ENCODE results near the gene TRAP1. TPM values are rescaled to one million over a fixed set of nuclear protein-coding genes. Genes with fewer than 3 reads are reported as not detected.

TRAP1 gene
- total RNA-seq, 4 donors from 2014 or later = 40.1 to 89.7 (median 47.7) TPM

DNA sequence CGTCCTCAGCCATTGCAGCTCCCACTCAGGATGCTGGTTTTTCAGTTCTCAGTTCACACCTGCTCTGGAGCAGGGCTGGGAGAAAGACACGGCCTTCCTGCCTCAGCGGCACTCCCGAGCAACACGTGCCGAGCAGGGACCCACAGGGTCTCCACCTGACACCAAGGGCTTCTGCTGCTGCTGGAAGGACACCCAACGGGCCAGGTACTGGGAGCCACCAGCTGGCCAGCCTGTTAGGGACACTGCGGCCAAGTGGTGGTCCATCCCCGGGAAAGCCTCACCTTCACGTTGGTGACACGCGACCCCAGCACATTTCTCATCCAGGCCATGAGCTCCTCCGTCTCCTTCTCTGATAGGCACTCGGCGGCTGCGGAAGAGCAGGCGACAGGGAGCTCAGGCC, 54.7 kb downstream of the TRAP1 start:
- TF ChIP-seq, protein P1, sequence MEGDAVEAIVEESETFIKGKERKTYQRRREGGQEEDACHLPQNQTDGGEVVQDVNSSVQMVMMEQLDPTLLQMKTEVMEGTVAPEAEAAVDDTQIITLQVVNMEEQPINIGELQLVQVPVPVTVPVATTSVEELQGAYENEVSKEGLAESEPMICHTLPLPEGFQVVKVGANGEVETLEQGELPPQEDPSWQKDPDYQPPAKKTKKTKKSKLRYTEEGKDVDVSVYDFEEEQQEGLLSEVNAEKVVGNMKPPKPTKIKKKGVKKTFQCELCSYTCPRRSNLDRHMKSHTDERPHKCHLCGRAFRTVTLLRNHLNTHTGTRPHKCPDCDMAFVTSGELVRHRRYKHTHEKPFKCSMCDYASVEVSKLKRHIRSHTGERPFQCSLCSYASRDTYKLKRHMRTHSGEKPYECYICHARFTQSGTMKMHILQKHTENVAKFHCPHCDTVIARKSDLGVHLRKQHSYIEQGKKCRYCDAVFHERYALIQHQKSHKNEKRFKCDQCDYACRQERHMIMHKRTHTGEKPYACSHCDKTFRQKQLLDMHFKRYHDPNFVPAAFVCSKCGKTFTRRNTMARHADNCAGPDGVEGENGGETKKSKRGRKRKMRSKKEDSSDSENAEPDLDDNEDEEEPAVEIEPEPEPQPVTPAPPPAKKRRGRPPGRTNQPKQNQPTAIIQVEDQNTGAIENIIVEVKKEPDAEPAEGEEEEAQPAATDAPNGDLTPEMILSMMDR (IDR thresholded peaks at IDR 0.05; ENCODE audit: low read depth) = no peak

DNA sequence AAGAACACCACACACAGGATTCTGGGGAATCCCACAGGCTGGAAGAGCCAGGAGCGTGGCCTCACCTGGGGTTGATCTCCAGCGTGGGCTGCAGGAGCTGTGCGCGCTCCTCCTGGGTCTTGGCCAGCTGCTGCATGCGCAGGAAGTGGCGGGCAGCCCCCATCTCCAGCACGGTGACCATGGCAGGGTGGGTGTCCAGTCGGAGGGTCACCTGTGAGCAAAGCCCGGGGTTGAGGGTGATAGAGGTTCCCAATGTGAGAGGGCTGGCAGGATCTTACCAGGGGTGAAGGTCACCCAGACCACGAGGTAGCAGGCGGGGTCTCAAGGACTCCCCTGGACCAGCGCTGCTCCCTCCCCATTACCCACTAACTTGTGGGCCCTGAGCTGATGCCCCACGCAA, 55.4 kb downstream of the TRAP1 start:
- TF ChIP-seq, protein P1 (IDR thresholded peaks at IDR 0.05; ENCODE audit: low read depth) = no peak

- TF ChIP-seq, protein P1 (IDR thresholded peaks at IDR 0.05; ENCODE audit: low read depth) = no peak
These were observed 56.0 kb downstream of the TRAP1 start for GRCh38 chr16:3661311-3661710.

- TF ChIP-seq, protein P1 (IDR thresholded peaks at IDR 0.05; ENCODE audit: low read depth) = no peak
These were observed 58.1 kb downstream of the TRAP1 start for GRCh38 chr16:3659251-3659650.

DNA sequence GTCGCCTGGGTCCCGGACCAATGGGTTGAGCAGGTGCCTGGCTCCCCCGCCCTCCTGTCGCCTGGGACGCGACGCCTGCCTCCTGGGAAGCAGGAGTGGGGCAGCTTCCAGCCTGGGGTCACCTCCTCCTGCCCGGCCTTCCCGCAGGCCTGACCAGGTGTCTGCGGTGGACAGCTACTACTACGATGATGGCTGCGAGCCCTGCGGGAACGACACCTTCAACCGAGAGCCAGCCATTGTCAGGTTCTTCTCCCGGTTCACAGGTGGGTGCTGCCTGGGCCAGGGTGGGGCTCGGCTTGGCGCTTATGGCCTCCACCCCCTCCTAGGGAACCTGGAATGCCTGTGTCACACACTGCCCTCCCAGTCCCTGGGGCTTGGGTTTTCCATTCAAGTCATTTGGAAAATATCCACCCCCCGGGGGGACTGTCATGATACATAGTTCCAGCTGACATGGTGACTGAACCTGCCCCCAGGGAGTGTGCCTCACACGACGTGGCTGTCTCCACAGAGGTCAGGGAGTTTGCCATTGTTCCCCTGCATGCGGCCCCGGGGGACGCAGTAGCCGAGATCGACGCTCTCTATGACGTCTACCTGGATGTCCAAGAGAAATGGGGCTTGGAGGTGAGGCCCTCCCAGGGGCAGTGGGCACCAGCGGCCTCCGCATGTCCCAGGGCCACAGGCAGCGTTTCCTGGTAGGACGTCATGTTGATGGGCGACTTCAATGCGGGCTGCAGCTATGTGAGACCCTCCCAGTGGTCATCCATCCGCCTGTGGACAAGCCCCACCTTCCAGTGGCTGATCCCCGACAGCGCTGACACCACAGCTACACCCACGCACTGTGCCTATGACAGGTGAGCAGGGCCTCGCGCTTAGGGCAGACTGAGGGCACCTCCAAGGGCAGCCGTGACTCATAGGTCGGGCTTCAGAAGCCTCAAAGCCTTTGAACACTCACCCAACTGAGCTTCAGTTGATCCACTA, 60.5 kb downstream of the TRAP1 start:
- TF ChIP-seq, protein P1 (IDR thresholded peaks at IDR 0.05; ENCODE audit: low read depth) = no peak

- TF ChIP-seq, protein P1 (IDR thresholded peaks at IDR 0.05; ENCODE audit: low read depth) = no peak
These were observed 61.7 kb downstream of the TRAP1 start for GRCh38 chr16:3655396-3656159.

GRCh38 chr16:3655030-3655395, 62.3 kb downstream of the TRAP1 start:
- TF ChIP-seq, protein P1 (IDR thresholded peaks at IDR 0.05; ENCODE audit: low read depth) = no peak
